IMR-90 (cell line): ENCODE results near the gene TNF. TPM values are rescaled to one million over a fixed set of nuclear protein-coding genes. Genes with fewer than 3 reads are reported as not detected.

Source experiments
- ATAC-seq: fragments of 200-7000 bp; cut with Tn5 transposase; 2 replicates; pipeline ENCODE4 v1.9.1; 2020; ENCODE audit warnings: low read depth, mild to moderate bottlenecking, moderate library complexity
- BruUV-seq: library from RNA; stranded (reverse); fragments of 400-500 nt; replicated peaks from 2 replicates; lab custom pipeline; 2021; lab: Mats Ljungman, UMichigan
- CTCF ChIA-PET: fragments of 300-600 bp; formaldehyde crosslinking; extraction: SDS; loops from one replicate; lab custom pipeline; 2021; ENCODE audit warnings: antibody characterized with exemption; lab: Yijun Ruan, JAX
- POLR2A ChIA-PET: fragments of 300-600 bp; sonication (Branson Sonifier 250); formaldehyde crosslinking; loops from one replicate; lab custom pipeline; 2022; ENCODE audit warnings: antibody characterized with exemption; ENCODE audit not compliant: unreplicated experiment; lab: Charles Lee
- DNase-seq: peaks from one replicate; pipeline ENCODE4 v3.0.0; 2013
- H2AFZ ChIP-seq: replicated peaks from 2 replicates; pipeline ENCODE3; 2013; ENCODE audit warnings: low read length, mild to moderate bottlenecking; ENCODE audit not compliant: poor library complexity
- H2AK5ac ChIP-seq: 2 replicates; pipeline ENCODE4 v1.6.1; 2013; ENCODE audit warnings: low read depth, low read length, inconsistent platforms
- H2AK9ac ChIP-seq: replicated peaks from 2 replicates; pipeline ENCODE3; 2013; ENCODE audit warnings: mild to moderate bottlenecking, low read depth, low read length, moderate library complexity; ENCODE audit not compliant: poor library complexity
- H2BK120ac ChIP-seq: 2 replicates; pipeline ENCODE4 v1.6.1; 2013; ENCODE audit warnings: low read depth, low read length, inconsistent platforms
- H2BK15ac ChIP-seq: 3 replicates; pipeline ENCODE4 v1.6.1; 2013; ENCODE audit warnings: low read depth, low read length, inconsistent platforms
- H2BK20ac ChIP-seq: 2 replicates; pipeline ENCODE4 v1.6.1; 2013; ENCODE audit warnings: low read depth, mild to moderate bottlenecking, inconsistent platforms, low read length, moderate library complexity
- H2BK5ac ChIP-seq: 2 replicates; pipeline ENCODE4 v1.6.1; 2013; ENCODE audit warnings: mild to moderate bottlenecking, low read depth, low read length, inconsistent platforms; ENCODE audit not compliant: poor library complexity, severe bottlenecking
- H3K14ac ChIP-seq: replicated peaks from 2 replicates; pipeline ENCODE4 v1.6.1; 2013; ENCODE audit warnings: low read depth, low read length, inconsistent platforms
- H3K18ac ChIP-seq: 2 replicates; pipeline ENCODE4 v1.6.1; 2013; ENCODE audit warnings: low read depth, low read length, control low read depth
- H3K23ac ChIP-seq: 2 replicates; pipeline ENCODE4 v1.6.1; 2013; ENCODE audit warnings: low read depth, low read length, inconsistent platforms
- H3K27ac ChIP-seq: 2 replicates; pipeline ENCODE4 v1.5.1; 2013; ENCODE audit warnings: mild to moderate bottlenecking, control low read depth, low read length; ENCODE audit not compliant: insufficient read depth
- H3K27me3 ChIP-seq: 2 replicates; pipeline ENCODE4 v1.6.1; 2013; ENCODE audit warnings: low read length; ENCODE audit not compliant: control insufficient read depth, insufficient read depth
- H3K36me3 ChIP-seq: 2 replicates; pipeline ENCODE4 v1.6.1; 2013; ENCODE audit warnings: low read length, mixed read lengths; ENCODE audit not compliant: control insufficient read depth, insufficient read depth
- H3K4ac ChIP-seq: 2 replicates; pipeline ENCODE4 v1.6.1; 2013; ENCODE audit warnings: low read depth, low read length, inconsistent platforms
- H3K4me1 ChIP-seq: 2 replicates; pipeline ENCODE4 v1.6.1; 2013; ENCODE audit warnings: low read length, mixed read lengths; ENCODE audit not compliant: control insufficient read depth, insufficient read depth
- H3K4me2 ChIP-seq: 2 replicates; pipeline ENCODE4 v1.6.1; 2013; ENCODE audit warnings: low read depth, mild to moderate bottlenecking, control low read depth, low read length, moderate library complexity
- H3K4me3 ChIP-seq: 2 replicates; pipeline ENCODE4 v1.5.1; 2013; ENCODE audit warnings: low read depth, mild to moderate bottlenecking, control low read depth, low read length, moderate library complexity; ENCODE audit not compliant: insufficient read depth
- H3K56ac ChIP-seq: 2 replicates; pipeline ENCODE4 v1.6.1; 2013; ENCODE audit warnings: low read length, inconsistent platforms; ENCODE audit not compliant: insufficient read depth; ENCODE audit errors: extremely low read depth
- H3K79me1 ChIP-seq, 2 experiments: 2 replicates each; pipeline ENCODE4 v1.6.1; 2013; ENCODE audit warnings: low read length in 2 of 2, inconsistent platforms in 1 of 2, low read depth in 1 of 2
- H3K9ac ChIP-seq: 2 replicates; pipeline ENCODE4 v1.6.1; 2013; ENCODE audit warnings: low read depth, low read length, control low read depth
- H3K9me1 ChIP-seq: 2 replicates; pipeline ENCODE4 v1.6.1; 2013; ENCODE audit warnings: low read length, inconsistent platforms; ENCODE audit not compliant: insufficient read depth
- H3K9me3 ChIP-seq: 2 replicates; pipeline ENCODE4 v1.6.1; 2013; ENCODE audit warnings: low read length; ENCODE audit not compliant: control insufficient read depth, insufficient read depth
- H4K20me1 ChIP-seq: 2 replicates; pipeline ENCODE4 v1.6.1; 2013; ENCODE audit warnings: low read length, inconsistent platforms; ENCODE audit not compliant: insufficient read depth
- H4K5ac ChIP-seq: 2 replicates; pipeline ENCODE4 v1.6.1; 2013; ENCODE audit warnings: mild to moderate bottlenecking, low read depth, low read length, control low read depth
- H4K8ac ChIP-seq, 2 experiments: 2 replicates each; pipeline ENCODE4 v1.6.1; 2013; ENCODE audit warnings: low read depth in 2 of 2, low read length in 2 of 2, control low read depth in 1 of 2, inconsistent platforms in 1 of 2
- H4K91ac ChIP-seq: 2 replicates; pipeline ENCODE4 v1.6.1; 2013; ENCODE audit warnings: low read depth, low read length, inconsistent platforms; ENCODE audit not compliant: insufficient read depth
- BHLHE40 ChIP-seq: fragments of 150-350 bp; IDR thresholded peaks from 2 replicates; pipeline ENCODE4 v1.6.1; 2016; ENCODE audit warnings: mild to moderate bottlenecking, low read depth, low read length
- CEBPB ChIP-seq: IDR thresholded peaks from 2 replicates; pipeline ENCODE4 v1.6.1; 2012; ENCODE audit warnings: low read depth, low read length, improper control_type of control experiment
- CHD1 ChIP-seq: IDR thresholded peaks from 2 replicates; pipeline ENCODE4 v1.6.1; 2012; ENCODE audit warnings: low read depth, low read length, improper control_type of control experiment
- CTCF ChIP-seq: conservative IDR thresholded peaks from 2 replicates; pipeline ENCODE4 v1.5.1; 2012; ENCODE audit warnings: mild to moderate bottlenecking, low read depth, low read length, improper control_type of control experiment
- ELK1 ChIP-seq: fragments of 150-350 bp; IDR thresholded peaks from 2 replicates; pipeline ENCODE4 v1.6.1; 2016; ENCODE audit warnings: low read depth, mild to moderate bottlenecking, low read length, moderate library complexity, borderline replicate concordance
- MAFK ChIP-seq: IDR thresholded peaks from 2 replicates; pipeline ENCODE4 v1.6.1; 2012; ENCODE audit warnings: low read depth, low read length, improper control_type of control experiment
- MAZ ChIP-seq: IDR thresholded peaks from 2 replicates; pipeline ENCODE4 v1.6.1; 2012; ENCODE audit warnings: low read depth, mild to moderate bottlenecking, low read length, improper control_type of control experiment, moderate library complexity, borderline replicate concordance
- MXI1 ChIP-seq: IDR thresholded peaks from 2 replicates; pipeline ENCODE4 v1.6.1; 2012; ENCODE audit warnings: low read depth, mild to moderate bottlenecking, low read length, moderate library complexity, borderline replicate concordance
- NFE2L2 ChIP-seq: fragments of 150-350 bp; IDR thresholded peaks from 2 replicates; pipeline ENCODE4 v1.6.1; 2016; ENCODE audit warnings: low read depth, mild to moderate bottlenecking, low read length
- POLR2A ChIP-seq: IDR thresholded peaks from 2 replicates; pipeline ENCODE4 v1.6.1; 2012; ENCODE audit warnings: mild to moderate bottlenecking, low read depth, low read length
- RAD21 ChIP-seq: IDR thresholded peaks from 2 replicates; pipeline ENCODE4 v1.6.1; 2012; ENCODE audit warnings: low read length, improper control_type of control experiment
- RCOR1 ChIP-seq: IDR thresholded peaks from 2 replicates; pipeline ENCODE4 v1.6.1; 2012; ENCODE audit warnings: mild to moderate bottlenecking, low read length, improper control_type of control experiment; ENCODE audit not compliant: insufficient replicate concordance
- WGBS, 2 experiments: methylation state at CpG; one replicate each; pipeline versions ENCODE4 v1.1.5 to v1.1.7; 2013; ENCODE audit warnings: missing lambda C conversion rate in 2 of 2; ENCODE audit not compliant: insufficient read length in 1 of 2; ENCODE audit errors: extremely low coverage in 2 of 2; 5-methylcytosine and 5-hydroxymethylcytosine counted together
- dilution Hi-C: fragments of 300-500 bp; cut with HindIII; formaldehyde crosslinking; loops from one replicate; pipeline ENCODE4 v1.14.3; 2018; ENCODE audit warnings: low sequenced_read_pairs; ENCODE audit not compliant: unreplicated experiment
- in situ Hi-C: fragments of 300-500 bp; cut with MboI; formaldehyde crosslinking; loops from 3 replicates; pipeline ENCODE4 v1.14.3; 2019; ENCODE audit warnings: low sequenced_read_pairs, inconsistent platforms, mixed read lengths
- intact Hi-C: fragments of 100-400 bp; cut with micrococcal nuclease; formaldehyde crosslinking; loops from 2 replicates; pipeline ENCODE4 v1.10.0; 2022
- polyA plus RNA-seq, 3 experiments: library from polyadenylated mRNA; depleted of rRNA; stranded (reverse); fragments of >200 nt; gene quantifications; 2 replicates each; pipeline ENCODE4 v1.2.3, GENCODE V29; 2012; ENCODE audit warnings: low replicate concordance in 1 of 3
- total RNA-seq: library from RNA; depleted of rRNA; stranded (reverse); fragments of >200 nt; gene quantifications from 2 replicates; pipeline ENCODE4 v1.2.3, GENCODE V29; 2012

TNF gene
- total and polyA plus RNA-seq, 2 of the 4 experiments (the other 2 are of a cell fraction) = not detected

- H3K9me1 ChIP-seq = no peaks in the 10 kb centered on the region
- H3K9ac ChIP-seq = no peak within 1 kb of the TSS
- in situ Hi-C loops = no loop called here
- H4K20me1 ChIP-seq = no peaks in the 10 kb centered on the region
- H3K79me1 ChIP-seq = no peaks in the 10 kb centered on the region
- H2AK9ac ChIP-seq = no peak within 1 kb of the TSS
- no peak within 1 kb of the TSS for H3K14ac ChIP-seq
- no peak within 1 kb of the TSS for H3K56ac ChIP-seq
- H2BK15ac ChIP-seq = no peak within 1 kb of the TSS
- H3K18ac ChIP-seq = no peak within 1 kb of the TSS
- 74% methylated on average over 13 of the region's 27 CpGs; no CpG with 5 or more reads in 1 of the 2 experiments for WGBS, 2 experiments
- no peak within 1 kb of the TSS for H2AK5ac ChIP-seq
- no peaks in the 10 kb centered on the region for H3K4me1 ChIP-seq
- no peak within 1 kb of the TSS for H4K91ac ChIP-seq
- POLR2A ChIA-PET = no interaction called here
- no peak within 1 kb of the TSS for H4K8ac ChIP-seq
- H3K27ac ChIP-seq = no peak within 1 kb of the TSS
- no peak within 1 kb of the TSS for H4K5ac ChIP-seq
- H2BK20ac ChIP-seq = no peak within 1 kb of the TSS
- H3K9me3 ChIP-seq = no peaks in the 10 kb centered on the region
- no peak within 1 kb of the TSS for H3K4me2 ChIP-seq
- H3K4me3 ChIP-seq = no peak within 1 kb of the TSS
- CTCF ChIA-PET = no interaction called here
- ATAC-seq = no peak
- no peak for DNase-seq
- BruUV-seq = no TSS peak
- peak within 1 kb of the TSS; percentile 51 for H2AFZ ChIP-seq
- H2BK5ac ChIP-seq = no peak within 1 kb of the TSS
- intact Hi-C loops = no loop called here
- H3K4ac ChIP-seq = no peak within 1 kb of the TSS
- H3K27me3 ChIP-seq = peaks cover 43% of the 10 kb centered on the region
- no peak within 1 kb of the TSS for H2BK120ac ChIP-seq
- no peaks in the 10 kb centered on the region for H3K36me3 ChIP-seq
- no peak within 1 kb of the TSS for H3K23ac ChIP-seq
- dilution Hi-C loops = no loop called here
- TF ChIP-seq CTCF = no peak
- no peak for TF ChIP-seq RAD21
- TF ChIP-seq NFE2L2 = no peak
- TF ChIP-seq RCOR1 = no peak
- no peak for TF ChIP-seq ELK1
- TF ChIP-seq MAZ = no peak
- no peak for TF ChIP-seq POLR2A
- no peak for TF ChIP-seq MXI1
- no peak for TF ChIP-seq CHD1
- no peak for TF ChIP-seq BHLHE40
- no peak for TF ChIP-seq CEBPB
- no peak for TF ChIP-seq MAFK
Observed at GRCh38 chr6:31572041-31572911, 3.1 kb upstream of the TNF start, which contains the start of gene LTA. TSS of gene LTA (plus strand) at chr6:31572289. CDS start at chr6:31572743, 454 bp downstream.
